H9 (cell line): ENCODE data around the gene NT5DC2. TPM values are rescaled to one million over a fixed set of nuclear protein-coding genes. Genes with fewer than 3 reads are reported as not detected.

Experiments
- DNase-seq: peaks from one replicate; pipeline ENCODE4 v3.0.0-alpha.2; 2017
- H2AFZ ChIP-seq: one replicate; pipeline ENCODE4 v1.6.1; 2013; ENCODE audit warnings: mild to moderate bottlenecking, low read length, control low read depth, moderate library complexity
- H2AK5ac ChIP-seq: 2 replicates; pipeline ENCODE4 v1.6.1; 2013; ENCODE audit warnings: low read length, control low read depth, mixed read lengths; ENCODE audit not compliant: insufficient read length
- H2BK120ac ChIP-seq: one replicate; pipeline ENCODE4 v1.6.1; 2013; ENCODE audit warnings: low read depth, mild to moderate bottlenecking, low read length, control low read depth, inconsistent platforms; ENCODE audit not compliant: poor library complexity, severe bottlenecking
- H2BK12ac ChIP-seq: 2 replicates; pipeline ENCODE4 v1.6.1; 2013; ENCODE audit warnings: low read length, control low read depth, mixed read lengths, low read depth; ENCODE audit not compliant: insufficient read length
- H2BK15ac ChIP-seq: 2 replicates; pipeline ENCODE4 v1.6.1; 2013; ENCODE audit warnings: low read depth, low read length, control low read depth
- H2BK20ac ChIP-seq: one replicate; pipeline ENCODE4 v1.6.1; 2013; ENCODE audit warnings: low read depth, mild to moderate bottlenecking, low read length, control low read depth, inconsistent platforms; ENCODE audit not compliant: poor library complexity, severe bottlenecking
- H2BK5ac ChIP-seq: 2 replicates; pipeline ENCODE4 v1.6.1; 2013; ENCODE audit warnings: low read length, control low read depth, mixed read lengths; ENCODE audit not compliant: insufficient read length
- H3K14ac ChIP-seq: 2 replicates; pipeline ENCODE4 v1.6.1; 2013; ENCODE audit warnings: low read length, control low read depth; ENCODE audit not compliant: insufficient read depth
- H3K18ac ChIP-seq: 2 replicates; pipeline ENCODE4 v1.6.1; 2013; ENCODE audit warnings: low read depth, mild to moderate bottlenecking, mixed read lengths, low read length, control low read depth; ENCODE audit not compliant: insufficient read length
- H3K23ac ChIP-seq: 2 replicates; pipeline ENCODE4 v1.6.1; 2013; ENCODE audit warnings: low read length, control low read depth, mixed read lengths, low read depth; ENCODE audit not compliant: insufficient read length
- H3K23me2 ChIP-seq: 2 replicates; pipeline ENCODE4 v1.6.1; 2013; ENCODE audit warnings: low read depth, mild to moderate bottlenecking, mixed read lengths, low read length, control low read depth; ENCODE audit not compliant: insufficient read length, poor library complexity, severe bottlenecking
- H3K27ac ChIP-seq: 2 replicates; pipeline ENCODE4 v1.5.1; 2013; ENCODE audit warnings: low read length, control low read depth, mixed read lengths, low read depth; ENCODE audit not compliant: insufficient read length
- H3K27me3 ChIP-seq: 2 replicates; pipeline ENCODE4 v1.6.1; 2013; ENCODE audit warnings: low read length, control low read depth, inconsistent platforms; ENCODE audit not compliant: insufficient read depth
- H3K4ac ChIP-seq: 2 replicates; pipeline ENCODE4 v1.6.1; 2013; ENCODE audit warnings: low read depth, mild to moderate bottlenecking, control low read depth, inconsistent platforms, low read length, moderate library complexity
- H3K4me1 ChIP-seq: 2 replicates; pipeline ENCODE4 v1.6.1; 2013; ENCODE audit warnings: low read length, control low read depth, inconsistent platforms; ENCODE audit not compliant: insufficient read depth
- H3K4me2 ChIP-seq: 2 replicates; pipeline ENCODE4 v1.6.1; 2013; ENCODE audit warnings: low read length, control low read depth, mixed read lengths; ENCODE audit not compliant: insufficient read length, insufficient read depth
- H3K56ac ChIP-seq: 2 replicates; pipeline ENCODE4 v1.6.1; 2013; ENCODE audit warnings: low read depth, mild to moderate bottlenecking, mixed read lengths, low read length, control low read depth; ENCODE audit not compliant: insufficient read length
- H3K79me1 ChIP-seq: 2 replicates; pipeline ENCODE4 v1.6.1; 2013; ENCODE audit warnings: low read depth, mild to moderate bottlenecking, moderate library complexity, low read length, control low read depth, inconsistent platforms; ENCODE audit not compliant: insufficient read depth, poor library complexity, severe bottlenecking
- H3K79me2 ChIP-seq: 2 replicates; pipeline ENCODE4 v1.6.1; 2013; ENCODE audit warnings: low read length, control low read depth, inconsistent platforms; ENCODE audit not compliant: insufficient read depth
- H3K9ac ChIP-seq: 2 replicates; pipeline ENCODE4 v1.6.1; 2013; ENCODE audit warnings: low read length, control low read depth, mixed read lengths; ENCODE audit not compliant: insufficient read length; ENCODE audit errors: extremely low read depth
- H3K9me3 ChIP-seq: one replicate; pipeline ENCODE4 v1.6.1; 2013; ENCODE audit warnings: low read depth, low read length, inconsistent platforms; ENCODE audit not compliant: control insufficient read depth
- H3T11ph ChIP-seq: one replicate; pipeline ENCODE4 v1.6.1; 2013; ENCODE audit warnings: mild to moderate bottlenecking, low read length, control low read depth, inconsistent platforms
- H4K20me1 ChIP-seq: one replicate; pipeline ENCODE4 v1.6.1; 2013; ENCODE audit not compliant: control insufficient read depth, insufficient read length, insufficient read depth
- H4K5ac ChIP-seq: 2 replicates; pipeline ENCODE4 v1.6.1; 2013; ENCODE audit warnings: low read depth, mild to moderate bottlenecking, mixed read lengths, low read length, control low read depth; ENCODE audit not compliant: insufficient read length
- H4K8ac ChIP-seq: replicated peaks from 2 replicates; pipeline ENCODE4 v1.6.1; 2013; ENCODE audit warnings: low read length, control low read depth, mixed read lengths, low read depth; ENCODE audit not compliant: insufficient read length
- H4K91ac ChIP-seq: 2 replicates; pipeline ENCODE4 v1.6.1; 2013; ENCODE audit warnings: low read depth, mild to moderate bottlenecking, moderate library complexity, mixed read lengths, low read length, control low read depth; ENCODE audit not compliant: insufficient read length
- H3K27ac Mint-ChIP-seq, 3 experiments: 2 replicates in 2 of 3; 3 replicates in 1 of 3; pipeline ENCODE4 v1.8.0; 2020 to 2021; ENCODE audit warnings: mixed read lengths in 3 of 3, mild to moderate bottlenecking in 1 of 3, moderate library complexity in 1 of 3
- H3K27me3 Mint-ChIP-seq: 2 replicates; pipeline ENCODE4 v1.8.0; 2021; ENCODE audit warnings: low read depth, mild to moderate bottlenecking, moderate library complexity, mixed read lengths
- H3K36me3 Mint-ChIP-seq, 3 experiments: 2 replicates in 2 of 3; 3 replicates in 1 of 3; pipeline ENCODE4 v1.8.0; 2020 to 2021; ENCODE audit warnings: low read depth in 3 of 3, mixed read lengths in 3 of 3; ENCODE audit not compliant: insufficient read depth in 1 of 3
- H3K4me1 Mint-ChIP-seq, 2 experiments: 2 replicates each; pipeline ENCODE4 v1.8.0; 2020; ENCODE audit warnings: mixed read lengths in 2 of 2
- H3K4me3 Mint-ChIP-seq, 2 experiments: 2 replicates in 1 of 2; 3 replicates in 1 of 2; pipeline ENCODE4 v1.8.0; 2020 to 2021; ENCODE audit warnings: mild to moderate bottlenecking in 2 of 2, mixed read lengths in 2 of 2, moderate library complexity in 1 of 2
- H3K9me3 Mint-ChIP-seq, 2 experiments: 2 replicates in 1 of 2; 3 replicates in 1 of 2; pipeline ENCODE4 v1.8.0; 2020; ENCODE audit warnings: mild to moderate bottlenecking in 2 of 2, mixed read lengths in 2 of 2, moderate library complexity in 1 of 2
- CTCF ChIP-seq: fragments of 200-600 bp; sonication (generic); conservative IDR thresholded peaks from 3 replicates; pipeline ENCODE4 v1.8.0; 2021; ENCODE audit warnings: antibody characterized with exemption, mild to moderate bottlenecking
- WGBS: extraction: QIAGEN DNeasy Blood & Tissue Kit; methylation state at CpG from one replicate; pipeline ENCODE4 v1.1.7; 2013; ENCODE audit warnings: missing lambda C conversion rate, low lambda C conversion rate, mixed read lengths; ENCODE audit not compliant: insufficient read length; ENCODE audit errors: extremely low coverage; 5-methylcytosine and 5-hydroxymethylcytosine counted together
- total RNA-seq: library from RNA; stranded (reverse); gene quantifications from 2 replicates; pipeline ENCODE4 v1.2.1, GENCODE V29; 2021

NT5DC2 gene
- total RNA-seq, 1 experiment from 2014 or later = 444 TPM

DNA sequence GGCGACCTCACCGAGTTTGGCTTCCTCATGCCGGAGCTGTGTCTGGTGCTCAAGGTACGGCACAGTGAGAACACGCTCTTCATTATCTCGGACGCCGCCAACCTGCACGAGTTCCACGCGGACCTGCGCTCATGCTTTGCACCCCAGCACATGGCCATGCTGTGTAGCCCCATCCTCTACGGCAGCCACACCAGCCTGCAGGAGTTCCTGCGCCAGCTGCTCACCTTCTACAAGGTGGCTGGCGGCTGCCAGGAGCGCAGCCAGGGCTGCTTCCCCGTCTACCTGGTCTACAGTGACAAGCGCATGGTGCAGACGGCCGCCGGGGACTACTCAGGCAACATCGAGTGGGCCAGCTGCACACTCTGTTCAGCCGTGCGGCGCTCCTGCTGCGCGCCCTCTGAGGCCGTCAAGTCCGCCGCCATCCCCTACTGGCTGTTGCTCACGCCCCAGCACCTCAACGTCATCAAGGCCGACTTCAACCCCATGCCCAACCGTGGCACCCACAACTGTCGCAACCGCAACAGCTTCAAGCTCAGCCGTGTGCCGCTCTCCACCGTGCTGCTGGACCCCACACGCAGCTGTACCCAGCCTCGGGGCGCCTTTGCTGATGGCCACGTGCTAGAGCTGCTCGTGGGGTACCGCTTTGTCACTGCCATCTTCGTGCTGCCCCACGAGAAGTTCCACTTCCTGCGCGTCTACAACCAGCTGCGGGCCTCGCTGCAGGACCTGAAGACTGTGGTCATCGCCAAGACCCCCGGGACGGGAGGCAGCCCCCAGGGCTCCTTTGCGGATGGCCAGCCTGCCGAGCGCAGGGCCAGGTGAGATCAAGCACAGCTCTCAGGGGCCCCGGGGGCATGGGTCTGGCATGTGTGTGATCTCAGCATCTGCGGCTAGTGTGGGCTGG, 45.6 kb downstream of the NT5DC2 start:
- H3K9ac ChIP-seq = no peak overlapping the region
- H2BK15ac ChIP-seq = no peak overlapping the region
- Mint-ChIP-seq H3K27ac (peak overlapping the region in 1 of 3 experiments; percentile 34; a peak in 2 of 7 replicates), H3K27me3 (no peaks in the 10 kb centered on the region), H3K4me1 (peaks cover 3 to 5% of the 10 kb centered on the region in 2 experiments; a peak in 1 of 4 replicates), H3K36me3 (peaks cover 25 to 88% (median 87%) of the 10 kb centered on the region in 3 experiments), H3K9me3 (no peaks in the 10 kb centered on the region), H3K4me3 (0 out of 5 replicates have a peak overlapping the region, but pooled peaks of 1 of the 2 experiments have one; percentile 20)
- no peak overlapping the region for H3K23ac ChIP-seq
- WGBS = no CpG with 5 or more reads among the region's 59 CpGs
- no peak overlapping the region for H2BK12ac ChIP-seq
- no peak overlapping the region for H2BK5ac ChIP-seq
- no peak overlapping the region for H3T11ph ChIP-seq
- no peak overlapping the region for H3K27ac ChIP-seq
- H4K91ac ChIP-seq = no peak overlapping the region
- H2AK5ac ChIP-seq = no peak overlapping the region
- no peak overlapping the region for H3K14ac ChIP-seq
- H2AFZ ChIP-seq = no peak overlapping the region
- H4K5ac ChIP-seq = no peak overlapping the region
- no peak for DNase-seq
- no peaks in the 10 kb centered on the region for H3K79me1 ChIP-seq
- H4K20me1 ChIP-seq = no peaks in the 10 kb centered on the region
- no peak overlapping the region for H2BK20ac ChIP-seq
- no peak overlapping the region for H3K18ac ChIP-seq
- no peaks in the 10 kb centered on the region for H3K9me3 ChIP-seq
- no peak overlapping the region for H3K56ac ChIP-seq
- no peaks in the 10 kb centered on the region for H3K23me2 ChIP-seq
- H2BK120ac ChIP-seq = no peak overlapping the region
- H3K4ac ChIP-seq = no peak overlapping the region
- H3K4me2 ChIP-seq = no peak overlapping the region
- H4K8ac ChIP-seq = no peak overlapping the region
- no peaks in the 10 kb centered on the region for H3K4me1 ChIP-seq
- no peak for TF ChIP-seq CTCF
- H3K79me2 ChIP-seq = no peaks in the 10 kb centered on the region
- no peaks in the 10 kb centered on the region for H3K27me3 ChIP-seq
